ENCODE results near the gene ZBTB4.

ZBTB4 gene

DNA sequence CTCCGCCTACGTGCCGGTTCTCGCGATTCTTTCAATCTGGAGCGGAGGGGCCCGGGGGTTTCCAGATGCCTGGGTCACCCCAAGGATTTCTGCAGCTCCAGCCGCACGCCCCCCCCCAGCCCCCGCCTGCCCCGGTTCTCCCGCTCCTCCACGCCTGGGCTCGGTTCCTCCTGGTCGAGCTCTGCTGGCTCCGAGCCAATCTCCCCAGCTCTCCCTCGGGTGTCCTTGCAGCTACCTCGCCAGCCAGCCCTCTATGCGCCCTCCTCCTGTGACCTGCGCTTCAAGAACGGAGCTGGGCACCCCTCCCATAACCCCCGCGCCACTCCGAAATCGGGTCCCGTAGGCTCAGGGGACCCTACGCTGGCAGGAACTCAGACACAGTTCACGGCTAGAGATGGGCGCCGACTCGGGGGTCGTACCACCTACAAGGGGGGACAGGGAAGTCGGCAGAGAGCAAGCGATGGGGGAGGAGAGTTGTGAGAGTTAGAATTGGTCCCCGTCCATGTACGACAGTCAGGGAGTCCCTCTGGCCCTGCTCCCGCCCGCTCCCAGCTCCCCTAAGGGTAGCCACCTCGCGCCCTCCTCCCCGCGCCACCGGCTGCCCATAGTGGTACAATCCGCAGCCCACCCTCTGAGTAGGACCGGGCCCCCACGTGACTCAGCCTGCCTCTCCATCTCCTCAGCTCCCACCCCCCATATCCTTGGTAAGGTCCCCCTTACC, 39.2 kb downstream of the ZBTB4 start:
- DNase-seq (ENCODE audit: low read depth, low spot score) = no peak

GRCh38 chr17:7439462-7440112, 39.8 kb downstream of the ZBTB4 start, which contains the start of gene FGF11:
TSS of gene FGF11 (plus strand) at chr17:7439512. CDS start at chr17:7439621, 109 bp downstream.
- no peak for DNase-seq (ENCODE audit: low read depth, low spot score)

GRCh38 chr17:7438656-7439460, 40.6 kb downstream of the ZBTB4 start:
- no peak for DNase-seq (ENCODE audit: low read depth, low spot score)

GRCh38 chr17:7437950-7438614, 41.3 kb downstream of the ZBTB4 start:
- DNase-seq (ENCODE audit: low read depth, low spot score) = no peak

- DNase-seq (ENCODE audit: low read depth, low spot score) = no peak
Measured at GRCh38 chr17:7437369-7437863, 42.0 kb downstream of the ZBTB4 start.

- DNase-seq (ENCODE audit: low read depth, low spot score) = no peak
Measured at GRCh38 chr17:7436556-7437368, 42.7 kb downstream of the ZBTB4 start.

DNA sequence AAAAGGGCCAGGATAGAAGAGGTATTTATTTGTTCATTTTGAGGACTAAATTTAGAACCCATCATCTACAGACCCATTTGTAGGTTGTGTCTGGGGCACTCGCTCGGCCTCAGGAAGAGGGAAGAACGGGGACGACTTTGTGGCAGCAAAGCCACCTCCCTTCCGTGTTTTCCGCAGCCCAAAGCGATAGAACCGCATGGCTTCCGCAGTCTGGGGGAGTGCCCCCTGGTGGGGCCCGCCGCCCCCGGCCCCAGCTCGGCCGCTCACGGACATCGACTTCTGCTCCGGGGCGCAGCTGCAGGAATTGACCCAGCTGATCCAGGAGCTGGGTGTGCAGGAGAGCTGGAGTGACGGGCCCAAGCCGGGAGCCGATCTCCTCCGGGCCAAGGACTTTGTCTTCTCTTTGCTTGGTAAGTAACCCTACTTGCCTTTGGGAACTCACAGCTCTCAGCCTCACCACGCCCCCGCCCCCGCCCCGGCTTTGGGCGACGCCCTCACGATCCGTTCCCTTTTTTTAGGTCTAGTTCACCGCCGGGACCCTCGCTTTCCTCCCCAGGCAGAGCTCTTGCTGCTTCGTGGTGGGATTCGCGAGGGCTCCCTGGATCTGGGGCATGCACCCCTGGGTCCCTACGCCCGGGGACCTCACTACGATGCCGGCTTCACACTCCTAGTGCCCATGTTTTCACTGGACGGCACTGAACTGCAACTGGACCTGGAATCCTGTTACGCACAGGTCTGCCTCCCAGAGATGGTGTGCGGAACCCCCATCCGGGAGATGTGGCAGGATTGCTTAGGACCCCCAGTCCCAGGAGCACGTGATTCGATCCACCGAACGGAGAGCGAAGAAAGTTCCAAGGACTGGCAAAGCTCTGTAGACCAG, 43.5 kb downstream of the ZBTB4 start:
- no peak for DNase-seq (ENCODE audit: low read depth, low spot score)

DNA sequence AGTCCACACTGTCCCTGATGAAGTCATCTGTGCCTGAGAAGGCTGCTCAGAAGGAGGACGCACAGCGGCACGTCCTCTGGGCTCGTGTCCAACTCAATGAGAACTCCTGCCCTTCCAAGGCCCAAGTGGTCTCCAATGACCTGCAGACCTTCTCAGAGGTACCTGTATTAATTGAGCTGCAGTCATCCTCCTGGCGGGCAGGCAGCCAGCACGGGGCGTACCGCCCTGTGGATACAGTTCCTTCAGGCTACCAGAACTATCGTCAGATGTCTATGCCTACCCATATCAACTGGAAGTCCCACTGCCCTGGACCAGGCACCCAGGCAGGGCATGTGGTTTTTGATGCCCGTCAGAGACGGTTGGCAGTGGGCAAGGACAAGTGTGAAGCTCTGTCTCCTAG, 47.1 kb downstream of the ZBTB4 start:
- DNase-seq (ENCODE audit: low read depth, low spot score) = no peak

DNA sequence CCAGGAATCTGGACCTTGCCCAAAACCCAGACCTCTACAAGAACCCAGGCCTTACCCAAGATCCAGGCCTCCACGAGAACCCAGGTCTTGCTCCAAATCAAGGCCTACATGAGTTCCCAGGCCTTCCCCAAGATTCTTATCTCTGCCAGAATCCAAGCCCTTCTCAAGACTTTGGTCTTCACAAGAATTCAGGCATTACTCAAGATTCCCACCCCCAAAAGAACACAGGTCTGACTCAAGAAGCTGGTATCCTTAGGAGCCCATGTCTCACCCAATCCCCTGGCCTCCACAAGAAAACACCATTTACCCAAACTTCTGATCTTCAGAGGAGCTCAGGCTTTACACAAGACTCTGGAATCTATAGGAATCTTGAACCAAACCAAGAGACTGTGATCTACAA, 48.2 kb downstream of the ZBTB4 start:
- no peak for DNase-seq (ENCODE audit: low read depth, low spot score)

- DNase-seq (ENCODE audit: low read depth, low spot score) = no peak
Measured at GRCh38 chr17:7429722-7430121, 49.7 kb downstream of the ZBTB4 start.

GRCh38 chr17:7428557-7428956, 50.9 kb downstream of the ZBTB4 start, which contains the start of gene SPEM3:
TSS of gene SPEM3 (plus strand) at chr17:7428857. CDS start at chr17:7428903, 46 bp downstream.
- no peak for DNase-seq (ENCODE audit: low read depth, low spot score)

DNA sequence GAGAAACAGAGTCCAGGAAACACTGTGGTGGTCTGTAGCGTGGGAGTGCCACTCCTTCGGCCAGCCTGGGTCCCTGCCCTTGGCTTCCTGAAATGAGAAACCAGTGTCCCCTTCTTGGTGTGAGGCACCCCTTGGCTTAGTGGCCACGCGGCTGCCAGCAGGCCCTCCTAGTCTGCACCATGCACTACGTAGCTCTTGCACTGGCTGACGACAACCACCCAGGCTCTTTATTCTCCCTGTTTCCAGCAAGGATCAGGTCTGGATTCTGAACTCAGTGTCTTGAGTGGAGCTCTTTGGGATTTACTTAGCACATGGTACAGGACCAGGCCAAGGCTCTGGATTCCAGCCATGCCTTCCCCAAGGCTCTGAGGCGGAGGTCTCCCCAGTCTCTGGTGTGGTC, 51.9 kb downstream of the ZBTB4 start:
- DNase-seq (ENCODE audit: low read depth, low spot score) = no peak

DNA sequence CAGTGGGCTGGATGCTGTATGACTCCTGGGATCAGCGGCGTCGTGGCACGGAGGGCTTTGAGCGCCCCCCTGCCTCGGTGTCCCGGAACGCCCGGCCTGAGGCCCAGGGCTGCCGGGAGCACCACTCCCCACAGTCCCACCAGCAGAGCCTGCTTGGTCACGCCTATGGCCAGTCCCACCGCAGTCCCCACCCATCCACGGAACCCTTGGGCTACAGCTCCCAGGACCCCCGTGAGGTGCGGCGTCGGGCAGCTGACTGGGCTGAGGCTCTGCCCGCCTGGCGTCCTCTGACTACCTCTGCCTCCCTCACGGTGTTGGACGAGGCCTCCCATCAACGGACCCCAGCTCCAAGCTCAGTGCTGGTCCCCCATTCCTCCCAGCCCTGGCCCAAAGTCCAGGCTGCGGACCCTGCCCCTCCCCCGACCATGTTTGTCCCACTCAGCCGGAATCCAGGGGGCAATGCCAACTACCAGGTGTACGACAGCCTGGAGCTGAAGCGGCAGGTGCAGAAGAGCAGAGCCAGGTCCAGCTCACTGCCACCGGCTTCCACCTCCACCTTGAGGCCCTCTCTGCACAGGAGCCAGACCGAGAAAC, 52.4 kb downstream of the ZBTB4 start:
- DNase-seq (ENCODE audit: low read depth, low spot score) = no peak

- DNase-seq (ENCODE audit: low read depth, low spot score) = no peak
Measured at GRCh38 chr17:7426203-7426863, 53.1 kb downstream of the ZBTB4 start.

DNA sequence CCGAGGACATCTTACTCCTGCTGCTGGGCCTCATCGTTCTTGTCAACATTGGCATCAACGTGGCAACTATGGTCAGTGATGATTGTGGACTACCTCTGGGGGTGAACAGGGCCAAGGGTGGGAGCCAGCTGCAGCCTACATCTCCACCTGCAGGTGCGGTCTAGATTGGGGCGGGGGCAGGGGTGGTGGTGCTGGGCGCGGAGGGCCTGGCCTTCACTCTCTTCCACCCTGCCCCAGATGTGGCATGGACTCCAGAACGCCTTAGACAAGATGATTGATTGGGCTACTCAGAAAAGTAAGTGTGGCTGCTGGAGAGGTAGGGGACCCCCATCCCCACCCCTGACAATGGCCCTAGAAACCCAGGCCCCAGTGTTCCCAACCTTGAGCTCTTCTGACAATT, 53.7 kb downstream of the ZBTB4 start:
- no peak for DNase-seq (ENCODE audit: low read depth, low spot score)

GRCh38 chr17:7425316-7425715, 54.1 kb downstream of the ZBTB4 start, which contains the start of gene SPEM2:
TSS of gene SPEM2 (plus strand) at chr17:7425616. CDS start at chr17:7425689, 73 bp downstream.
- DNase-seq (ENCODE audit: low read depth, low spot score) = no peak

DNA sequence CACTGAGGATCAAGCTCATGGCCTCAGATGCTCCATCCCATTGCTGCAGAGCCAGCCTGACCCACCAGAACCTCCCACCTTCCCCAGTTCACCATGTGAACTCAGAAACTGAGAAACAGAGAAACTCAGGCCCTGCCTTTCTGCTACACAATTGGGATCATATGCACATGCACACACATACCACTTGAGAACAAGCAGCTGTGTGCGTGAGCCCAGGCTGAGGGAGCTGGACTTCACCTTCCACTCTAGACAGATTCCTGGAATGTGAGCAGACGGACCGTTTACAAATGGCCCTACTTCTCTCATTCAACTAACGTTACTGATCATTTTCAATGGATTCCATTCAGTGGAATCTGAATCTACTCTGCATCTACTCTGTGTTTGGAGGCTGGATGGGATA, 55.8 kb downstream of the ZBTB4 start:
- no peak for DNase-seq (ENCODE audit: low read depth, low spot score)

GRCh38 chr17:7421186-7421585, 58.2 kb downstream of the ZBTB4 start:
- DNase-seq (ENCODE audit: low read depth, low spot score) = no peak

Measured in brain pericyte (primary cell).